ENCODE results near the gene CDHR3. TPM values are rescaled to one million over a fixed set of nuclear protein-coding genes. Genes with fewer than 3 reads are reported as not detected.

The CDHR3 gene, protein sequence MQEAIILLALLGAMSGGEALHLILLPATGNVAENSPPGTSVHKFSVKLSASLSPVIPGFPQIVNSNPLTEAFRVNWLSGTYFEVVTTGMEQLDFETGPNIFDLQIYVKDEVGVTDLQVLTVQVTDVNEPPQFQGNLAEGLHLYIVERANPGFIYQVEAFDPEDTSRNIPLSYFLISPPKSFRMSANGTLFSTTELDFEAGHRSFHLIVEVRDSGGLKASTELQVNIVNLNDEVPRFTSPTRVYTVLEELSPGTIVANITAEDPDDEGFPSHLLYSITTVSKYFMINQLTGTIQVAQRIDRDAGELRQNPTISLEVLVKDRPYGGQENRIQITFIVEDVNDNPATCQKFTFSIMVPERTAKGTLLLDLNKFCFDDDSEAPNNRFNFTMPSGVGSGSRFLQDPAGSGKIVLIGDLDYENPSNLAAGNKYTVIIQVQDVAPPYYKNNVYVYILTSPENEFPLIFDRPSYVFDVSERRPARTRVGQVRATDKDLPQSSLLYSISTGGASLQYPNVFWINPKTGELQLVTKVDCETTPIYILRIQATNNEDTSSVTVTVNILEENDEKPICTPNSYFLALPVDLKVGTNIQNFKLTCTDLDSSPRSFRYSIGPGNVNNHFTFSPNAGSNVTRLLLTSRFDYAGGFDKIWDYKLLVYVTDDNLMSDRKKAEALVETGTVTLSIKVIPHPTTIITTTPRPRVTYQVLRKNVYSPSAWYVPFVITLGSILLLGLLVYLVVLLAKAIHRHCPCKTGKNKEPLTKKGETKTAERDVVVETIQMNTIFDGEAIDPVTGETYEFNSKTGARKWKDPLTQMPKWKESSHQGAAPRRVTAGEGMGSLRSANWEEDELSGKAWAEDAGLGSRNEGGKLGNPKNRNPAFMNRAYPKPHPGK
- 0.51 and 1.1 TPM in 2 replicates for total RNA-seq

DNA sequence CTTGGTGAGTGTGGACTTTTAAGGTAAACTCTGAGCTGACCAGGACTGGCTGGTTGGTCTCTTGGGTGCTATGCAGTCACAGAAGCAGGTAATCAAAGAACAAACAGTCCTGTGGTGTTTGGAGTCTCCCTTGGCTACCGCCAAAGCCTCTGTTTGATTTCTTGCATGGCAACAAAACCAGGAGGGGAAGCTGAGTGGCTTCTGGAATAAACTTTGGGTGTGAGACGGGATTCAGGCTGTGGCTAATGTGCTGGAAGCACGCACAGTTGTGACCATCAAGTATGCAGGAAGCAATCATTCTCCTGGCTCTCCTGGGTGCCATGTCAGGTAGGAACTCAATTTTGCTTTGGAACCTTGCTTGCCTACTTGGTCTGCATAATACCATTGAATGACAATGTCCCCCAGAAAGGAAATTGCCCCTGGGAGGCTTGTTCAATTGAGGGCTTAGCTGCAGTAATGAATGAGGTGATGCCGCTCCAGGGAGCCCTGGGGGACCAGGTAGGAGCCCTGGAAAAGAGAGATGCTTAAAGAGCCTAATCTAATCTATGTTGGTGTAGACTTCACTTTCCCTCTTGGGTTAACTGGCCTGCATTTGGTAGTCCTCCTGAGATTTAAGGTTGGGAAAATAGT is at the start of gene CDHR3:
CDHR3 (plus strand) TSS at position 227 of the 630 bp plus-strand sequence; CDS start at position 282, 55 bp downstream.
- no peaks in the 10 kb centered on the region for H3K27me3 ChIP-seq (ENCODE audit: control insufficient read depth, insufficient read depth, low read length)
- H3K36me3 ChIP-seq (ENCODE audit: control insufficient read depth, insufficient read depth, low read length) = no peaks in the 10 kb centered on the region
- no peak within 1 kb of the TSS for H3K4me3 ChIP-seq (ENCODE audit: low read depth, low read length)
- DNase-seq (ENCODE audit: low read depth) (no peak), FAIRE-seq (no peak)
- TF ChIP-seq CTCF (IDR thresholded peaks at IDR 0.05; ENCODE audit: insufficient read depth, low read length, severe bottlenecking) = no peak

GRCh38 chr7:105913947-105914346 is 49.1 kb upstream of the CDHR3 start:
- DNase-seq (ENCODE audit: low read depth) (no peak), FAIRE-seq (no peak)
- Histone ChIP-seq H3K27me3 (ENCODE audit: control insufficient read depth, insufficient read depth, low read length) (no peaks in the 10 kb centered on the region), H3K36me3 (ENCODE audit: control insufficient read depth, insufficient read depth, low read length) (no peaks in the 10 kb centered on the region), H3K4me3 (ENCODE audit: low read depth, low read length) (no peak overlapping the region)
- no peak for TF ChIP-seq CTCF (IDR thresholded peaks at IDR 0.05; ENCODE audit: insufficient read depth, low read length, severe bottlenecking)

DNA sequence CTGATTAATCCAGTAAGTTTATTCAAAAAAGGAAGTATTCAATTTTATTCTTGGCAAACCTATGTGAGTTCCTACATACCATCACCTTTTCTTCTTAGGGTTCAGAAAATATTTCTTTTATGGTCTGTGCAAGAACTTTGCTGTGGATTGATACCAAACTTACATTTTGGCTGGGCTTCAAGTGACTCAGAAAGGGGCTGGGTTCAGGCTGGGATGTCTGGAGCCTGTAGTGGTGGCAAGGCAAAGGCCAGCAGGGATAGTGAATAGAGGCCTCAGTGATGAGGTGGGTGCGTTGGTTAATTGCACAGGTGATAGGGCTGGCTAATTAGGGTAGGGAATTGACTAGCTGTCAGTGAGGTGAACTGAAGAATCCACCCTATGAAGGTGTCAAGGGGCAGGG is 46.5 kb upstream of the CDHR3 start:
- DNase-seq (ENCODE audit: low read depth) = peak; percentile 6
- Histone ChIP-seq H3K27me3 (ENCODE audit: control insufficient read depth, insufficient read depth, low read length) (no peaks in the 10 kb centered on the region), H3K36me3 (ENCODE audit: control insufficient read depth, insufficient read depth, low read length) (no peaks in the 10 kb centered on the region), H3K4me3 (ENCODE audit: low read depth, low read length) (no peak overlapping the region)
- TF ChIP-seq CTCF (IDR thresholded peaks at IDR 0.05; ENCODE audit: insufficient read depth, low read length, severe bottlenecking) = no peak
- FAIRE-seq = no peak

- H3K4me3 ChIP-seq (ENCODE audit: low read depth, low read length) = no peak overlapping the region
- H3K36me3 ChIP-seq (ENCODE audit: control insufficient read depth, insufficient read depth, low read length) = no peaks in the 10 kb centered on the region
- H3K27me3 ChIP-seq (ENCODE audit: control insufficient read depth, insufficient read depth, low read length) = no peaks in the 10 kb centered on the region
- FAIRE-seq = no peak
- DNase-seq (ENCODE audit: low read depth) = no peak
- no peak for TF ChIP-seq CTCF (IDR thresholded peaks at IDR 0.05; ENCODE audit: insufficient read depth, low read length, severe bottlenecking)
These were observed 45.4 kb upstream of the CDHR3 start for GRCh38 chr7:105917659-105918058.

- TF ChIP-seq CTCF (IDR thresholded peaks at IDR 0.05; ENCODE audit: insufficient read depth, low read length, severe bottlenecking) = no peak
- Histone ChIP-seq H3K27me3 (ENCODE audit: control insufficient read depth, insufficient read depth, low read length) (no peaks in the 10 kb centered on the region), H3K4me3 (ENCODE audit: low read depth, low read length) (no peak overlapping the region), H3K36me3 (ENCODE audit: control insufficient read depth, insufficient read depth, low read length) (no peaks in the 10 kb centered on the region)
- FAIRE-seq = no peak
- no peak for DNase-seq (ENCODE audit: low read depth)
These were observed 42.3 kb upstream of the CDHR3 start for GRCh38 chr7:105920766-105921165.
